ENCODE data around the gene PTPRU.
A peak's percentile ranks its signal among the peaks of the same experiment; 100 is the strongest.
"Not testable (repeated sequence)": the region's sequence is repeated elsewhere in the genome, so short reads cannot be mapped to it uniquely, and the experiment has no call there.

PTPRU gene

DNA sequence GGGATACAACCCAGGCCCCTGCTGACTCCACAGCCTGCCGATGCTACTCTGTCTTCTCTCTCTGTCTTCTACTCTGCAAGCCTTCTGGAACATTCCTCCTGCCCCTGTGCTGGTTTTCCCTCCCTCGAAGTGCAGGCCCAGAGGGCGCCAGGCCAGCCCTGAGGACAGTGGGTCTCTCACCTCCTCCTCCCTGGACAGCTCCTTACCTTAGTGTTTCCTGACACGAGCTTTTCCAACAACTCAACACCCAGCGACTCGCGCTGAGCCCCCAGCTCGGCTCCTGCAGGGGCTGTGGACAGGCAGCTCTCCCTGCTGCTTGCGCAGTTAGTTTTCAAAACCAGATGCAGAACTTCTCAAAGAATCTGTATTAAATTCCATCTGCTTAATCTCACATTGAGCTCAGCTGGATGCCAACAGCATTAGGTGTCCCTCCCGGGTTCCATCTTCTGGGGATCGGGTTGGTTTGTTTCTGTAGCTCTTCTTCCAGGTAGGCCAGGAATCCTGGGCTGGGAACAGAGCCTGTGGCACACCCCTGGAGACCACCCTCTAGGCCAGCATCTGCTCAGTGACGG, 54.2 kb downstream of the PTPRU start:
- no peak for DNase-seq (ENCODE audit: low read depth)

DNA sequence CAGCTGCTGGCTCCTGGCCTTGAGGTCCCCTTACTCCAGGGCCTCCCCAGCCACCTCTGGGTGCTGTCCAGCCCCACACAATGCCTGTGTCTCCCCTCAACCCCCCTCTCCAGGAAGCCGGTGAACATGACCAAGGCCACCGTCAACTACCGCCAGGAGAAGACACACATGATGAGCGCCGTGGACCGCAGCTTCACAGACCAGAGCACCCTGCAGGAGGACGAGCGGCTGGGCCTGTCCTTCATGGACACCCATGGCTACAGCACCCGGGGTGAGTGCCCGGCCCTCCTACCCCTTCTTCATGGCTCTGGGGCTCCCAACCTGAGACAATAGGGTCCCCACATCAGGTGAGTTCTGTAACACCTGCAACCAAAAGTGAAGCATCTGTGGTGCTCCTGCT, 55.4 kb downstream of the PTPRU start:
- DNase-seq (ENCODE audit: low read depth): no peak

- no peak for DNase-seq (ENCODE audit: low read depth)
These were observed 56.0 kb downstream of the PTPRU start for GRCh38 chr1:29292344-29292743.

GRCh38 chr1:29297450-29297849, 61.1 kb downstream of the PTPRU start:
- no peak for DNase-seq (ENCODE audit: low read depth)

- no peak for DNase-seq (ENCODE audit: low read depth)
These were observed 61.9 kb downstream of the PTPRU start for GRCh38 chr1:29298246-29298645.

- no peak for DNase-seq (ENCODE audit: low read depth)
These were observed 63.1 kb downstream of the PTPRU start for GRCh38 chr1:29299446-29299845.

- not testable (repeated sequence) for DNase-seq (ENCODE audit: low read depth)
These were observed 65.4 kb downstream of the PTPRU start for GRCh38 chr1:29301732-29302131.

DNA sequence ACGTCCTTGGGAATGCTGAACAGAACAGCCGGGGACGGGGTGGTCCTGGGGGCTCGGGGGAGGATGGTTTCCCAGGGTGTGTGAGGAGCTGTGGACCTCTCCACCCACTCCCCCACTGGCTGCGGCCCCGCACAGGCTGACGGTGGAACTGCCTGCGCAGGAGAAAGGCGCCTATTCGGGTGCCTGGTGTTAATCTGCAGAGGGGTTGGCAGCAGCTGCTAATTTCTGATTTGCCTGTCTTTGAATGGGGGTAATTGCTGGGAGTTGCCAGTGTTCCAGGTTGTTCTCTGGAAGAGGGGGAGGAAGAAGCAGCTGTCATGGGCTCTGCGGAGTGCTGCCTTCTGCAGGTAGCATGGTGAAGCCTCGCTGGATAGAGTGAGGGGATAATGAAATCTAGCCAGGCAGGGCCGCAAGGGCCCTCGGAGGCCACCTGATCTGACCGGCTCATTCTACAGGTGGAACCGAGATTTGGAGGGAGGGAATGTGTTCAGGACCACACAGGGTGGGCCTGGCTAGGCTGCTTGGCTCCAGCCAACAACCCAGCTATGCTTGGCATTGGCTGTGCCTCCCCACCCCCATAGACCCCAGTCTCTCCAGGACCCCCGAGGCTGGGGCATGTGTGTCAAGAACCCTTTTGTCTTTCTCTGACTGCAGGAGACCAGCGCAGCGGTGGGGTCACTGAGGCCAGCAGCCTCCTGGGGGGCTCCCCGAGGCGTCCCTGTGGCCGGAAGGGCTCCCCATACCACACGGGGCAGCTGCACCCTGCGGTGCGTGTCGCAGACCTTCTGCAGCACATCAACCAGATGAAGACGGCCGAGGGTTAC, 67.1 kb downstream of the PTPRU start:
- no peak for DNase-seq (ENCODE audit: low read depth)

DNA sequence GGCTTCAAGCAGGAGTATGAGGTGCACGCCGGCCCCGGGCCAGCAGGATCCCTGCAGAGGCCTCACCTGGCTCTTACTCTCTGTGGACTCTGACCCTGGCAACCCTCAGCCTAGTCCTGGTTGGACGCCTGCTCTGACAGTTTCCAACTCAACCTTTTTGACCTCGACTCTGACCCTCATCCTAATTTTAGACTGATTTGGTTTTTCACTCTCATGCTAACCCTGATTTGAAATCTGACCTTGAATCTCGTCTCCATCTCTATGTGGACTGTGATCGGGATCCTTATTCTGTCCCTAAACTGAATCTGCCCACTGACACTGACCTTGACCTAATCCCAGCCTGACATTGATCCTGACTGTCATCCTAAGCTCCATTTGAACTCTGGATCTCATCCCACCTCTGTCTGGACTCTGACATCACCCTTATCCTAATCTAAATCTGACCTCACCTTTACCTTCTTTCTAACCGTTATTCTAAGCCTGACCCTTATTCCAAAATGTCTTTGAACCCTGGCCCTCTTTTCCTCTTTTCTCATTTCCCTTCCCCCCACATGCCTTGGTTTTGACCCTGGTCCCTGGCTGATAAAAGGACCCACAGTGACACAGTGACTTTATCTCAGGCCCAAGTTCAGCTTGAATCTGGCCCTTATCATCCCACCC, 67.8 kb downstream of the PTPRU start:
- no peak for DNase-seq (ENCODE audit: low read depth)

GRCh38 chr1:29305943-29306342, 69.6 kb downstream of the PTPRU start:
- no peak for DNase-seq (ENCODE audit: low read depth)

GRCh38 chr1:29306471-29307140, 70.3 kb downstream of the PTPRU start:
- no peak for DNase-seq (ENCODE audit: low read depth)

DNA sequence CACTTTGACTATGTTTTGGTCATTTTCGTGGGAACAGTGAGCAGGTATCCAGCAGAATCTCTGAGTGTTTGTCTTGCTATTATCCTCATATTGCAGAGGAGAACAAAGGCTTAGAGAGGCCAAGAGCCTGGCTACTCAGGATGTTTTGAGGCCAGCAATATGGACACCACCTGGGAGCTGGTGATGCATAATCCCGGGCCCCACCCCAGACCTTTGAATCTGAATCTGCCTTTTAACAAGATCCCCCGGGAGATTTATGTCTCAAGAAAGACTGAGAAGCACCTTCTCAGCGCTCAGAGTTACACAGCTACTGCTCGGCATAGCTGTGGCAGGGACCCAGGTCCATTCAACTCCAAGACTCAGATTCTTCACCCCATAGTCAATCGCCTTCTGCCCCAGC, 72.8 kb downstream of the PTPRU start:
- DNase-seq (ENCODE audit: low read depth): no peak

GRCh38 chr1:29309621-29310020, 73.3 kb downstream of the PTPRU start:
- DNase-seq (ENCODE audit: low read depth): no peak

GRCh38 chr1:29310616-29311180, 74.4 kb downstream of the PTPRU start:
- no peak for DNase-seq (ENCODE audit: low read depth)

DNA sequence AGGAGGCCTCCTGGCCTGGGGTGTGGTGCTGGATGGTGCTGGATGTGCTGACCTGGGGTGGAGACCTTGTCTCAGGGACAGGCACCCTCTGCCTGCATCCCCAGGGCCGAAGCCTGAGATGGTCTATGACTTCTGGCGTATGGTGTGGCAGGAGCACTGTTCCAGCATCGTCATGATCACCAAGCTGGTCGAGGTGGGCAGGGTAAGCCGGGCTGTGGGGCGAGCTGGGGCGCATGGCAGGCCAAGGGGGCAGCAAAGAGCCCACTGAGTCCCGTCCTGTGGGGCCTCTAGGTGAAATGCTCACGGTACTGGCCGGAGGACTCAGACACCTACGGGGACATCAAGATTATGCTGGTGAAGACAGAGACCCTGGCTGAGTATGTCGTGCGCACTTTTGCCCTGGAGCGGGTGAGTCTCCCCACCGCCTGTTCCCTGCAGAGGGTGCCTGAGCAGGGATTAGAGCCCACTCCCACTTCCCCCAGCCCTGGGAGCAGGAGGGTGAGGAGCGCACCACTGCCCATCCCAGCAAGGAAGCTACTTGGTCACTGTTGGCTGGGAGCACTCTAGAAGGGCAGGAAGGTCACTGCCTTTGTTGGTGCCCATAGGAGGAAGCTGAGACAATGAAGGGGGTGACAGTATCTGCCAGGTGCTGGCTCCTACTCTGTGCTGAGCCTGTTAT, 75.2 kb downstream of the PTPRU start:
- DNase-seq (ENCODE audit: low read depth): no peak

DNA sequence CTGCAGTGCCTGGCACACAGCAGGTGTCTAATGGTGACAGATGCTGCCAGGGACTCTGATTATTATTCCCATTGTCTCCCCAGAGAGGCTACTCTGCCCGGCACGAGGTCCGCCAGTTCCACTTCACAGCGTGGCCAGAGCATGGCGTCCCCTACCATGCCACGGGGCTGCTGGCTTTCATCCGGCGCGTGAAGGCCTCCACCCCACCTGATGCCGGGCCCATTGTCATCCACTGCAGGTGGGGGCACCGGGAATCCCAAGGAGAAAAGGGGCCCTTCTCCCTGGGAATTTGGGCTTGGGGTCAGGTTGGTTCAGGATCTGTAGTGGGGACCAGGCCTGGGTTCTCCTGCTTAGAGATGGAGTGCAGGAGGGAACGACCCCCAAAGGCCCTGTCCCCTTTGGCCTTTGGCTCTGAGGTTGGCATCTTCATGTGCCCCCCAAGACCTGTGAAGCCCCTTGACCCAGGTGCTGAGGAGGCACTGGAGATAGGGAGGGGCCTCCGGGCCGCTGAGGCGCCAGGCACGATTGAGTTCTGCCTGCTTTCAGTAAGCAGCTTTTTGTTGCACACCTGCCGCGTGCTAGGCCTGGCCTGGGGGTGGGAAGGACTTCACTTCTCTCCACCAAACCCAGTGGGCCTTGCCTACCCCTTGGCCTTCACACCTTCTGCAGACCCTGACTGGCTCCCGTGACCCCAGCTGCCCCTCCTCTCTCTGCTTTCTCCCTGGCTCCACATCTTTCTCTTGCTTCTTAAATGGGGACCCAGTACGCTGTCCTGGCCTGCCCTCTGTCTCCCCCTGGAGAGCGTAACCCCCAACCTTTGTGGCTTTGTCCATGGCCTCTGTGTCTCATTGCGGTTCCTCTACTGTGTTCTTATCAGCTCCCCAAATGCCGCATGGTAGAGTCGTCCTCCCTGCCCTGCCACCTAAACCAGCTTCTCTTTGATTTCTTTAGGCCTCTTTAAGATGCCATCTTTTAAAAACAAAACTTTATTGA, 76.4 kb downstream of the PTPRU start:
- DNase-seq (ENCODE audit: low read depth): peak; percentile 29

DNA sequence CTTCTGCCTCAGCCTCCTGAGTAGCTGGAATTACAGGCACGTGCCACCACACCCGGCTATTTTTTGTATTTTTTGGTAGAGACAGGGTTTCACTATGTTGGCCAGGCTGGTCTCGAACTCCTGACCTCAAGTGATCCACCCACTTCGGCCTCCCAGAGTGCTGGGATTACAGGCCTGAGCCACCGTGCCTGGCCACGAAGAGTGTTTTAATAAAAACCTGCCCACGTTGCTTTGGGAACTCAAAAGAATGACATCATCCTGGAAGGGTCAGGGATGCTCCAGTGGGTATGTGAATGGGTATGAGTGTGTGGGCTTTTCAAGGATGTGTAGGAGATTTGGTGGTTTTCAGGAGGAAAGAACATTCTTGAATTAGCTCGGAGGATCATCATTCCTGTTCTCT, 78.4 kb downstream of the PTPRU start:
- not testable (repeated sequence) for DNase-seq (ENCODE audit: low read depth)

DNA sequence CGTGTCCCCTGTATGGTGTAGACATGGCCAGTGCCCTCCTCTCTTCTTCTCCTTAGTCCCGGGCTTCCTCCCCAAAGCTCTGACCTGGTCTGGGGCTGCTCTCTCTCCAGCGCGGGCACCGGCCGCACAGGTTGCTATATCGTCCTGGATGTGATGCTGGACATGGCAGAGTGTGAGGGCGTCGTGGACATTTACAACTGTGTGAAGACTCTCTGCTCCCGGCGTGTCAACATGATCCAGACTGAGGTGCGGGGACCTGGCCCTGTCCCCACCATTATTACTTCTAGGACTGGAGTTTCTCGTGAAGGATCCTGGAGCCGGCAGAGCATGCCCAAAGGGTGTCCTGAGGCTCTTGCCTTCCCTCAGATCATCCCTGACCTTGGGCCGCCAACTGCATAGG, 78.9 kb downstream of the PTPRU start:
- DNase-seq (ENCODE audit: low read depth): no peak

DNA sequence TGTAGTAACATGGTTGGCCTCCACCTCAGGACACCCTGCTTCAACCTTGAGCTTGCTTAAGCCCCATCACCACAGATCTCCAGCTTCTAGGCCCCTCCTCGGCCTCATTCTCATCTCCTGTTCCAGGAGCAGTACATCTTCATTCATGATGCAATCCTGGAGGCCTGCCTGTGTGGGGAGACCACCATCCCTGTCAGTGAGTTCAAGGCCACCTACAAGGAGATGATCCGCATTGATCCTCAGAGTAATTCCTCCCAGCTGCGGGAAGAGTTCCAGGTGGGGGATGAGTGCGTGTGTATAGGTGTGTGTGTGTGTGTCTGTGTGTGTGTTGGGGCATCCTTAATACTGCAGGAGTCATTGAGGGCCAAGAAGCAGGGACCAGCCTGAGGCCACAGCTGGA, 79.6 kb downstream of the PTPRU start:
- DNase-seq (ENCODE audit: low read depth): no peak

DNA sequence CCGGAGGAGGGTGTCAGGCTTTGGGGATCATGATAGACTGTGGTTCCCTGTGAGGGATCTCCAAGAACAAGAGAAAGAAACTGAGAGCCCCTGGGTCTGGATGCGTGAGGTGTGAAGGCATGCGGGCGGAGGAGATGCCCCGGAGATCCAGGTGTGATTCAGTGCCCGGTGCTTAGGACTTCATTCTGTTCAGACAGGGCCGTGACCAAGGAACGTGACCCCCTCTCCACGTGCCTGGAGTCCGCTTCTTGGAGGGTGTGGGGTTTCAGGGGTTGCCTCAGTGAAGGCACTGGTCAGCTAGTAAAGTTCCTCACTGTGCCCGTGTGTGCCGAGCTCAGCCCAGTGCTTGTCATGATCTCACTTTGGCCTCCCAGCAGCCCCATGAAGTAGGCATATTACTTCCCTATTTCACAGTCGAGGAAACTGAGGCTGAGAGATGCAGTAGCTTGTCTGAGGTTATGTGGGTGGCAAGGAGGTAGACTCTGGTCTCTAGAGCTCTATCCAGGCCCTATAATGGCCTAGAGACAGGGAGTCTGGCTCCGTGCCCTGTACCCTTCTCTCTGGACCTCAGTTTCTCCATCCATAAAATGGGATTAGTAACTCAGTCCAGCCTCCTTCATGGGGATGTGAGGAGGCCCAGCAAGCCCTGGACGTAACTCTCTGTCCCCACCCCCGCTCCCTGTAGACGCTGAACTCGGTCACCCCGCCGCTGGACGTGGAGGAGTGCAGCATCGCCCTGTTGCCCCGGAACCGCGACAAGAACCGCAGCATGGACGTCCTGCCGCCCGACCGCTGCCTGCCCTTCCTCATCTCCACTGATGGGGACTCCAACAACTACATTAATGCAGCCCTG, 81.0 kb downstream of the PTPRU start:
- no peak for DNase-seq (ENCODE audit: low read depth)

Measured in CMK (cell line).